HG03196 (cell line): ENCODE data around the gene VPS8.

Experiments used
- ATAC-seq: cut with Tn5 transposase; IDR thresholded peaks from one replicate; pipeline ENCODE4 v1.9.1; 2021; ENCODE audit not compliant: unreplicated experiment

The VPS8 gene

GRCh38 chr3:185079625-185080024 lies 267.7 kb downstream of the VPS8 start:
- no peak for ATAC-seq

GRCh38 chr3:185081521-185081920 lies 269.6 kb downstream of the VPS8 start:
- no peak for ATAC-seq

- ATAC-seq: no peak
These were observed 270.2 kb downstream of the VPS8 start for GRCh38 chr3:185082149-185082548.

- ATAC-seq: no peak
These were observed 270.9 kb downstream of the VPS8 start for GRCh38 chr3:185082829-185083228.

GRCh38 chr3:185084402-185084801 lies 272.4 kb downstream of the VPS8 start:
- no peak for ATAC-seq

GRCh38 chr3:185084901-185085300 lies 272.9 kb downstream of the VPS8 start:
- no peak for ATAC-seq

GRCh38 chr3:185087419-185087818 lies 275.5 kb downstream of the VPS8 start:
- ATAC-seq: no peak

- ATAC-seq: no peak
These were observed 277.4 kb downstream of the VPS8 start for GRCh38 chr3:185089343-185089742.

GRCh38 chr3:185089751-185090150 lies 277.8 kb downstream of the VPS8 start:
- no peak for ATAC-seq

GRCh38 chr3:185090811-185091210 lies 278.8 kb downstream of the VPS8 start:
- ATAC-seq: no peak

GRCh38 chr3:185093116-185093515 lies 281.1 kb downstream of the VPS8 start:
- ATAC-seq: no peak

- ATAC-seq: no peak
These were observed 282.7 kb downstream of the VPS8 start for GRCh38 chr3:185094697-185095096.
